Measurements from ENCODE around the gene IRF2.

IRF2 gene

GRCh38 chr4:184410748-184411147 lies 63.6 kb downstream of the IRF2 start:
- no peak for ATAC-seq
- TF ChIP-seq CREB5 (CRISPR knock-in tag; IDR thresholded peaks at IDR 0.05; ENCODE audit: low read depth) (no peak), RARB (CRISPR knock-in tag; IDR thresholded peaks at IDR 0.05) (no peak), CSRNP3 (CRISPR knock-in tag; IDR thresholded peaks at IDR 0.05) (no peak), ZNF565 (CRISPR knock-in tag; conservative IDR thresholded peaks at IDR 0.05; ENCODE audit: low read depth) (no peak), ZC3H10 (CRISPR knock-in tag; IDR thresholded peaks at IDR 0.05) (no peak), ARNTL (CRISPR knock-in tag; IDR thresholded peaks at IDR 0.05; ENCODE audit: borderline replicate concordance, low read depth) (no peak), ZNF8 (CRISPR knock-in tag; IDR thresholded peaks at IDR 0.05) (no peak), TCF4 (CRISPR knock-in tag; IDR thresholded peaks at IDR 0.05; ENCODE audit: borderline replicate concordance) (no peak), ZFP30 (CRISPR knock-in tag; IDR thresholded peaks at IDR 0.05) (no peak)

- ATAC-seq = no peak
- TF ChIP-seq PATZ1 (CRISPR knock-in tag; IDR thresholded peaks at IDR 0.05; ENCODE audit: borderline replicate concordance) (no peak), CSRNP3 (CRISPR knock-in tag; IDR thresholded peaks at IDR 0.05) (no peak), ZFP30 (CRISPR knock-in tag; IDR thresholded peaks at IDR 0.05) (no peak), POU6F1 (CRISPR knock-in tag; IDR thresholded peaks at IDR 0.05; ENCODE audit: borderline replicate concordance, low read depth) (no peak), ISL1 (CRISPR knock-in tag; IDR thresholded peaks at IDR 0.05) (no peak), TOX (CRISPR knock-in tag; IDR thresholded peaks at IDR 0.05; ENCODE audit: borderline replicate concordance) (no peak), TCF4 (CRISPR knock-in tag; IDR thresholded peaks at IDR 0.05; ENCODE audit: borderline replicate concordance) (no peak), RARB (CRISPR knock-in tag; IDR thresholded peaks at IDR 0.05) (no peak), TSHZ2 (CRISPR knock-in tag; IDR thresholded peaks at IDR 0.05) (no peak), ZFP3 (CRISPR knock-in tag; IDR thresholded peaks at IDR 0.05) (no peak), CSDC2 (CRISPR knock-in tag; IDR thresholded peaks at IDR 0.05) (no peak), OSR1 (CRISPR knock-in tag; IDR thresholded peaks at IDR 0.05) (no peak), BACH2 (CRISPR knock-in tag; IDR thresholded peaks at IDR 0.05; ENCODE audit: borderline replicate concordance) (no peak), ARNTL (CRISPR knock-in tag; IDR thresholded peaks at IDR 0.05; ENCODE audit: borderline replicate concordance, low read depth) (no peak), ESRRG (CRISPR knock-in tag; IDR thresholded peaks at IDR 0.05) (no peak), CREB5 (CRISPR knock-in tag; IDR thresholded peaks at IDR 0.05; ENCODE audit: low read depth) (no peak), PPARA (CRISPR knock-in tag; IDR thresholded peaks at IDR 0.05; ENCODE audit: borderline replicate concordance) (no peak)
Measured at GRCh38 chr4:184409911-184410692, 64.2 kb downstream of the IRF2 start.
